GM12801 (cell line): ENCODE measurements around the gene INTS7.

ENCODE experiments used
- CTCF ChIP-seq: IDR thresholded peaks from one replicate; pipeline ENCODE4 v1.5.1; 2011; ENCODE audit warnings: control low read depth; ENCODE audit not compliant: insufficient read length; ENCODE audit errors: extremely low read depth

Gene INTS7

DNA sequence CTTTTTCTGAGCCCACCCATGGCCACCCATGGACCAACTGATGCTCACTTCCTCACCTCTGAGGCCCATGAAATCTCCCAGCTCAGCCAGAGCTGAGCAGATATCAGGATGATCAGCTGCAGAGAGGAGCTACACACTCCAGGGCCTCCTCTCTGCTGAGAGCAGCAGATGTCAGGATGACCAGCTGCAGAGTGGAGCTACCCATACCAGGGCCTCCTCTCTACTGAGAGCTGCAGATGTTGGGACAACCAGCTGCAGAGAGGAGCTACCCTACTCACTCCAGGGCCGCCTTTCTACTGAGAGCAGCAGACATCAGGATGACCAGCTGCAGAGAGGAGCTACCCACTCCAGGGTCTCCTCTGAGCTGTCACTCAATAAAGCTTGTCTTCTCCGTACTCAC is 133.4 kb downstream of the INTS7 start:
- no peak for TF ChIP-seq CTCF

- TF ChIP-seq CTCF: no peak
Observed at GRCh38 chr1:211900441-211900840, 134.9 kb downstream of the INTS7 start.

GRCh38 chr1:211896958-211897357 is 138.4 kb downstream of the INTS7 start:
- TF ChIP-seq CTCF: no peak

DNA sequence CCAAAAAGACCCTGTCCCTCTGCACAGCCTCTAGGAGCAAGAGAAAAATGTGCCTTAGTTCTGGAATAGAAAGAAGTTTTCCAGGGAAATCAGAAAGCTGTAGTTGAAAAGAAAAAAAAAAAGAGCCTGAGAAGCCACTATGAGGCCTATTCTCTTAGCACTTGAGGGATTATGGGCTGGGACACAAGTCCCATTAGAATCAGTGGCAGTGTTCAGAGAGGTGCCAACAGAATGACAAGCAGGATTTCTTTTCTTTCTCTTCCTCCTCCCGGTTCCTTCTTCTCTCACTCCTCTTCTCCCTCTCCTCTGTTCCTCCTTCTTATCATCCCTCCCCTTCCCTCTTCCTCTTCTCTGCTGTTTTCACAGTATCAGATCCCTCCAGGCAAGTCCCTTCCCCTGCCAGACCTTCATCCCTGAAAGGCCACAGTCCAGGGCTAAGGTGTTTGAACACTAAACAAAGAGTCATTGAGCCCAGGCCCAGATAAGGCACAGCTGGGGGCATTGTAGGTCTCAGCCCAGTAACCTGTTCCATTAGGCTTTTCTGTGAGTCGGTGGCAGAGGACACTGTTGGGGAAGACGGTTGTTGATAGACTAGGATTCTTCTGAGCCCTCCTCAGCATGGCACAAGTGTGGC is 140.1 kb downstream of the INTS7 start:
- no peak for TF ChIP-seq CTCF

DNA sequence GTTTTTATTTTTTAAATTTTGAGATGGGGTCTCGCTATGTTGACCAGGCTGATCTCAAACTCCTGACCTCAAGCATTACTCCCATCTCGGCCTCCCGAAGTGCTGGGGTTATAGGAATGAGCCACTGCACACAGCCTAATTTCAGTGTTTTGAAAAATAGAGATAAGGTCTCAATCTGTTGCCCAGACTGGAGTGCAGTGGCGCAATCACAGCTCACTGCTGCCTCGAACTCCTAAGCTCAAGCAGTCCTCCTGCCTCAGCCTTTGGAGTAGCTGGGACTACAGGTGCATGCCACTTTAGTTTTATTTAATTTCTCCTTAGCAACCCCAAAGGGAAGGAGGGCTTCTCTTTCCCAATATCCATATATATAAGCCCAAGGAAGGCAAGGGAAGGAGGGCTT is 141.0 kb downstream of the INTS7 start:
- no peak for TF ChIP-seq CTCF

DNA sequence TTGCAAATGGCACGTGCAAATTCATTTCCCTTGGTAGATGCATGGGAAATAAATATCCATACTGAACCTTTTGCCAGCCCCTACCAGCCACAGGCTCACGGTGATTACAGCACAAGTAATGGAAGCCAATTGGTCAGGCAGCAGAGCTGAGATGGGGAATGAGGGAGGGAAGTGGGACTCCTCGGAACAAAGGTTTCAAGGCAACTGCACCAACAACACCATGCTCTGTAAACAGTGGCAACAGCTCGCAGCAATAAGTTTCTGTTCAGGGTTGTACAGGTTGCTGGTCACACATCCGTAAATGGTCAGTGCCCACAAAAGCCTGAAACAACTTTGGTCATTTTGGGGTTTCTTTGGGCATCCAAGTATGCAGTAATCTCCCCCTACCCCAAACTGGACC is 142.1 kb downstream of the INTS7 start:
- no peak for TF ChIP-seq CTCF

DNA sequence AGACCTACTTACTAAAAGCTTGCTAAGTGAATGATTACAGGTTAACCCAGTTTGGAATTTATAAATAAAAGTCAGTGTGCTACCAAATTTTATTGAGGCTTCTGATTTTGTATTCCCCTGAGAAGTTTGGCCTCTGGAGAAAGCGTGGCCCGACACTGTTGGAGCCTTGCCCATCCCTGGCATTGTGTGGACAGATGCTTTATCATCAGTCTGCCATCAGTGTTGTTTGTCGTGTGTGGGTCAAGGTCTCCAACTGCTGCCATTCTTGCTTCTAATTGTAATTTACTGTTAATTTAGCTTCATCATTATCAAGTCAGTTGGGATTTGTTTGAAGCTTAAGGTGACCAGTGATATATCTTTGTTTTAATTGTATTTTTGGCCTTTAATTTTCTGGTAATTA is 142.8 kb downstream of the INTS7 start:
- TF ChIP-seq CTCF: no peak

DNA sequence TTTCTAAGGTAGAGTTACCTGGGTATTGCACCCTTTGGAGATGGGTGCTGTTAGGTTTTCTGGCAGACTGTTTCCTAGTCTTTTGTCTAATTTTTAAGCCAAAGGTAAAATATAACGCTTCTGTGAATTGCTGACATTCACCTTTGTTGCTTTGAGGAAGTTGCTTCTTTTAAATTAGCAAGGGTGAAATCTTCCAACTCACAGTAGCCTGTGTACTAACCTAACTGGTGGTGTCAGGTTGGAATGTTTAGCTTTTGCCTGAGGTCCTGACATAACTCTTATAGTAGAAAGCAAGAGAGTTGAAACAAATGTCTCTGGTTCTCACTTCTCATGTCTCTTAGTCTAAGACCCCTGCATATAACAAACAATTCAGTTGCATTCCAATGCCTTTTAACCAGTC is 143.6 kb downstream of the INTS7 start:
- TF ChIP-seq CTCF: no peak
